ENCODE data around the gene SERPINA1. TPM values are rescaled to one million over a fixed set of nuclear protein-coding genes. Genes with fewer than 3 reads are reported as not detected.

Gene SERPINA1
- total RNA-seq, 1 experiment from 2014 or later = 150 TPM

DNA sequence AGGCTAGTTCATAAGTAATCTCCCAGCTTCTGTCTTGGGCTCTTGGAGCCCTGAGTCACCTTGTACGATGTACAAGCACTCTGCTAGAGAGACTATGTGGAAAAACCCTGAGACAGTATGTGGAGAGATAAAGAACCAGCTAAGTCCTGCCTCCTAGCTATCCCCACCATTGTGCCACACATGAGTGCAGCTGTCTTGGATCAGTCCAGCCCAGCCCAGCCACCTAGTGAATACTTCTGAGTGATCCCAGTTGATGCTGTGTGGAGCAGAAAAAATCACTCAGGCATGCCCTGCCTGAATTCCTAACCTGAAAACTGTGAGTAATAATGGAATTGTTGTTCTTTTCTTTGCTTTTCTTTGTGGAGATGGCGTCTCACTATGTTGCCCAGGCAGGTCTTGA lies 60.2 kb downstream of the SERPINA1 start:
- H3K36me3 Mint-ChIP-seq (ENCODE audit: insufficient read depth, unreplicated experiment) = no peaks in the 10 kb centered on the region
- H3K4me3 Mint-ChIP-seq (ENCODE audit: unreplicated experiment) = no peak overlapping the region
- Histone ChIP-seq H3K4me1 (peaks cover 4% of the 10 kb centered on the region; the same call in 1 of the 2 replicates), H3K27me3 (replicated peaks; ENCODE audit: control insufficient read depth, insufficient read depth, low read length) (no peaks in the 10 kb centered on the region), H3K36me3 (ENCODE audit: control insufficient read depth, insufficient read depth, low read length) (no peaks in the 10 kb centered on the region), H3K9me3 (no peaks in the 10 kb centered on the region), H3K4me3 (ENCODE audit: low read depth, low read length) (no peak overlapping the region)
- H3K4me1 Mint-ChIP-seq (ENCODE audit: low read depth, unreplicated experiment) = no peaks in the 10 kb centered on the region
- TF ChIP-seq, protein P1, sequence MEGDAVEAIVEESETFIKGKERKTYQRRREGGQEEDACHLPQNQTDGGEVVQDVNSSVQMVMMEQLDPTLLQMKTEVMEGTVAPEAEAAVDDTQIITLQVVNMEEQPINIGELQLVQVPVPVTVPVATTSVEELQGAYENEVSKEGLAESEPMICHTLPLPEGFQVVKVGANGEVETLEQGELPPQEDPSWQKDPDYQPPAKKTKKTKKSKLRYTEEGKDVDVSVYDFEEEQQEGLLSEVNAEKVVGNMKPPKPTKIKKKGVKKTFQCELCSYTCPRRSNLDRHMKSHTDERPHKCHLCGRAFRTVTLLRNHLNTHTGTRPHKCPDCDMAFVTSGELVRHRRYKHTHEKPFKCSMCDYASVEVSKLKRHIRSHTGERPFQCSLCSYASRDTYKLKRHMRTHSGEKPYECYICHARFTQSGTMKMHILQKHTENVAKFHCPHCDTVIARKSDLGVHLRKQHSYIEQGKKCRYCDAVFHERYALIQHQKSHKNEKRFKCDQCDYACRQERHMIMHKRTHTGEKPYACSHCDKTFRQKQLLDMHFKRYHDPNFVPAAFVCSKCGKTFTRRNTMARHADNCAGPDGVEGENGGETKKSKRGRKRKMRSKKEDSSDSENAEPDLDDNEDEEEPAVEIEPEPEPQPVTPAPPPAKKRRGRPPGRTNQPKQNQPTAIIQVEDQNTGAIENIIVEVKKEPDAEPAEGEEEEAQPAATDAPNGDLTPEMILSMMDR (IDR thresholded peaks at IDR 0.05; ENCODE audit: insufficient read depth in 1 of 2, low read depth in 1 of 2, low read length in 1 of 2, severe bottlenecking in 1 of 2, unreplicated experiment in 1 of 2) = no peak
- H3K27me3 Mint-ChIP-seq (ENCODE audit: insufficient read depth, unreplicated experiment) = no peaks in the 10 kb centered on the region
- intact Hi-C loops (cut with micrococcal nuclease; ENCODE audit: unreplicated experiment) = no loop called here
- DNase-seq = no peak
- H3K27ac Mint-ChIP-seq (ENCODE audit: unreplicated experiment) = no peak overlapping the region
- ChIA-PET CTCF (no interaction called here), POLR2A (no interaction called here)
- no peaks in the 10 kb centered on the region for H3K9me3 Mint-ChIP-seq (ENCODE audit: unreplicated experiment)
- BruUV-seq (replicated peaks) = no TSS peak

Other genes starting within 250 kb of the SERPINA1 start
- 0.20 and 0.21 TPM in 2 replicates for gene PPP4R4, start 214.3 kb downstream of the SERPINA1 start, total RNA-seq (2022)
- 5.6 and 7.3 TPM in 2 replicates for gene SERPINA10, start 95.3 kb downstream of the SERPINA1 start, total RNA-seq (2022)
- 0.32 and 0.56 TPM in 2 replicates for gene SERPINA6, start 65.3 kb downstream of the SERPINA1 start, total RNA-seq (2022)
- gene SERPINA2, start 21.9 kb downstream of the SERPINA1 start, total RNA-seq (2022) = not detected in 2 replicates
- 0.35 and 0.54 TPM in 2 replicates for gene SERPINA11, start 64.2 kb upstream of the SERPINA1 start, total RNA-seq (2022)
- not detected in 2 replicates for gene SERPINA9, start 87.6 kb upstream of the SERPINA1 start, total RNA-seq (2022)
- not detected in 2 replicates for gene SERPINA12, start 120.9 kb upstream of the SERPINA1 start, total RNA-seq (2022)
- 5.5 and 6.3 TPM in 2 replicates for gene SERPINA4, start 172.8 kb upstream of the SERPINA1 start, total RNA-seq (2022)
- 2.2 and 2.6 TPM in 2 replicates for gene SERPINA5, start 192.8 kb upstream of the SERPINA1 start, total RNA-seq (2022)
- 1.3 and 2.3 TPM in 2 replicates for gene SERPINA3, start 223.8 kb upstream of the SERPINA1 start, total RNA-seq (2022)

All from Caco-2 (cell line).